ENCODE results near the gene C2orf92. TPM values are rescaled to one million over a fixed set of nuclear protein-coding genes. Genes with fewer than 3 reads are reported as not detected.

Gene C2orf92
- polyA plus RNA-seq, 1 donor from 2014 or later = 1.4 TPM

- Mint-ChIP-seq H3K27ac (peak overlapping the region in 1 of 3 donors; percentile 25), H3K27me3 (no peaks in the 10 kb centered on the region), H3K9me3 (peaks cover 0 to 2% (median 0%) of the 10 kb centered on the region in 3 donors), H3K4me1 (peaks cover 14 to 25% (median 15%) of the 10 kb centered on the region in 3 donors), H3K36me3 (no peaks in the 10 kb centered on the region), H3K4me3 (peak overlapping the region in 1 of 4 donors; percentile 54)
Measured at GRCh38 chr2:97720746-97721145, 51.2 kb downstream of the C2orf92 start.

DNA sequence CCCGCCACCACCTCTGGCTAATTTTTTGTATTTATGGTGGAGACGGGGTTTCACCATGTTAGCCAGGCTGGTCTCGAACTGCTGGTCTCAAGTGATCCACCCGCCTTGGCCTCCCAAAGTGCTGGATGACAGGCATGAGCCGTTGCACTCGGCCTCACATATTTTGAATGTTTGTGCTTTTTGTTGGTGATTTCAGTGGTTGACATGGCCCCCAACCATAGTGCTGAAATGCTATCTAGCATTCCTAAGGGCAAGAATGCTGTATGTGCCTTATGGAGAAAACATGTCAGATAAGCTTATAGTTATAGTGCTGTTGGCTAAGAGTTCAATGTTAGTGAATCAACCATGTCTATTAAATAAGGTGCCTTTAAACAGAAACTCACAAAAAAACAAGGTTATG lies 52.7 kb downstream of the C2orf92 start:
- H3K36me3 Mint-ChIP-seq = no peaks in the 10 kb centered on the region
- H3K9me3 Mint-ChIP-seq = peaks cover 0 to 2% (median 0%) of the 10 kb centered on the region in 3 donors
- H3K27ac Mint-ChIP-seq = no peak overlapping the region
- H3K4me1 Mint-ChIP-seq = peaks cover 12 to 21% (median 14%) of the 10 kb centered on the region in 3 donors
- H3K4me3 Mint-ChIP-seq = no peak overlapping the region
- H3K27me3 Mint-ChIP-seq = no peaks in the 10 kb centered on the region

DNA sequence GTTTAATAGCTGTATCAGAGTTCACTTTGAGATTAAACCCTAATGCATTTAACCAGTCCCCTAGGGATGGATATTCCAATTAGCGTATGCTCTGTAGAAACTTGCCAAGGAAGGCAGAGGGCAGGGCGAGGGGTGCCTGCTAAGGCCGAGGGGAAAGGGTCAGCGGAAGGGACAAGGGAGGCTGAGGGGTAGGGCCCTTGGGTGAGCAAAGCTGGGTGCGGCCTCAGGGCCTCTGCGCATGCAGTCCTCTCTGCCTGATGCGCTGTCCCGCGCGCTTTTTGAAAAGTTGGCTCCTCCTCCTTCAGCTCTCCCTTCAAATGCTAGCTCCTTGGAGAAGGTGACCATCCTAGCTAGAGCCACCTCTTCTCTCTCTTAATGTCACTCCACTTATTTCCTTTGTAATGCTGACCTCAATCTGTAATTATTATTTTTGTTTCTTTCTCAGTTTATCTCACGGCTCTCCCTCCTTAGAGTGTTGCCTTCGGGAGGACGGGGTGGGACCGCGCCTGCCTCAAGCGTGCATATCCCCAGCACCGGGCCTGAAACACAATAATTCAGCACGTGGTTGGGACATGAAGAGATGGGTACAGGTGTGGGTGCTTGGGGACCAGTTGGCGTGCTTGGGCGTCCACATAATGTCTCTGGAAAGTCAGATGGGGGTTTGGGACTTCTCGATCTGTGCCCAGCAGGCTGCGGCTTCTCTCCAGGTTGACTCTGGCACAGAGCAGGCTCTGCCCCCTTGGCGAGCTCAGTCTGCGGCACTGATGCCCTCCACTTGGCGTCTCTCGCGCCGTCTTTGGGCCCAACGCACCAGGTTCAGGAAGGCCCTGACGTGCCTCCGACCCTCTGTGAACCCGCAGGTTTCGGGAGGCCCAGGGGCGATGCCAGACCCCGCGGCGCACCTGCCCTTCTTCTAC lies 53.9 kb downstream of the C2orf92 start:
- Mint-ChIP-seq H3K9me3 (peaks cover 0 to 2% (median 0%) of the 10 kb centered on the region in 3 donors), H3K27me3 (no peaks in the 10 kb centered on the region), H3K4me1 (peaks cover 8 to 14% (median 9%) of the 10 kb centered on the region in 3 donors), H3K4me3 (no peak overlapping the region), H3K36me3 (peaks cover 3% of the 10 kb centered on the region), H3K27ac (peak overlapping the region in 1 of 3 donors; percentile 71)

DNA sequence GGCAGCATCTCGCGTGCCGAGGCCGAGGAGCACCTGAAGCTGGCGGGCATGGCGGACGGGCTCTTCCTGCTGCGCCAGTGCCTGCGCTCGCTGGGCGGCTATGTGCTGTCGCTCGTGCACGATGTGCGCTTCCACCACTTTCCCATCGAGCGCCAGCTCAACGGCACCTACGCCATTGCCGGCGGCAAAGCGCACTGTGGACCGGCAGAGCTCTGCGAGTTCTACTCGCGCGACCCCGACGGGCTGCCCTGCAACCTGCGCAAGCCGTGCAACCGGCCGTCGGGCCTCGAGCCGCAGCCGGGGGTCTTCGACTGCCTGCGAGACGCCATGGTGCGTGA lies 54.5 kb downstream of the C2orf92 start:
- no peak overlapping the region for H3K27ac Mint-ChIP-seq
- H3K36me3 Mint-ChIP-seq = peaks cover 3% of the 10 kb centered on the region
- H3K4me1 Mint-ChIP-seq = peaks cover 2 to 7% (median 3%) of the 10 kb centered on the region in 3 donors
- H3K9me3 Mint-ChIP-seq = peaks cover 0 to 2% (median 0%) of the 10 kb centered on the region in 3 donors
- no peak overlapping the region for H3K4me3 Mint-ChIP-seq
- H3K27me3 Mint-ChIP-seq = no peaks in the 10 kb centered on the region

DNA sequence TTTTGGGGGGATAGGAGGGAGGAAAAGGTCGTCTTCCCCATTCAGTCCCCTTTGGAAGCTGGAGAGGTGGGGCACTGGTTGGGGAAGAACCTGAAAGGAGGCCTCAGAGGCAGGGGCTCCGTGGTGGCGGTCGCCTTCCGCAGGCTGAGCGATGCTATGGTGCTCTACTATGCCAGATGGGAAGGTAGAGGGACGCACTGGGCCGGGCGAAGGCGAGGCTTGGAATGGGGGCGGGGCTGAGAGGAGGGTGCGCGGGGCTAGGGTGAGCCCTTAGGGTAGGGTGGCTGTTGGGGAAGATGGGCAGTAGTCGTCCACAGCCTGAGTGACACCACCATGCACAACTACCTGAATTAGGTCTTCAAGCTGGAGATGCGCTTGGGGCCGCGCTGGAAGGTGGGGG lies 55.0 kb downstream of the C2orf92 start:
- peaks cover 3% of the 10 kb centered on the region for H3K36me3 Mint-ChIP-seq
- H3K4me1 Mint-ChIP-seq = peaks cover 0 to 4% (median 0%) of the 10 kb centered on the region in 3 donors
- peaks cover 0 to 2% (median 0%) of the 10 kb centered on the region in 3 donors for H3K9me3 Mint-ChIP-seq
- no peak overlapping the region for H3K4me3 Mint-ChIP-seq
- no peaks in the 10 kb centered on the region for H3K27me3 Mint-ChIP-seq
- no peak overlapping the region for H3K27ac Mint-ChIP-seq

GRCh38 chr2:97724946-97725688 lies 55.6 kb downstream of the C2orf92 start:
- peaks cover 0 to 2% (median under 1%) of the 10 kb centered on the region in 3 donors for H3K9me3 Mint-ChIP-seq
- H3K36me3 Mint-ChIP-seq = peaks cover 3% of the 10 kb centered on the region
- no peak overlapping the region for H3K27ac Mint-ChIP-seq
- H3K4me1 Mint-ChIP-seq = no peaks in the 10 kb centered on the region
- H3K27me3 Mint-ChIP-seq = no peaks in the 10 kb centered on the region
- no peak overlapping the region for H3K4me3 Mint-ChIP-seq

GRCh38 chr2:97726261-97727064 lies 57.0 kb downstream of the C2orf92 start:
- peaks cover 0 to 2% (median 2%) of the 10 kb centered on the region in 3 donors for H3K9me3 Mint-ChIP-seq
- no peak overlapping the region for H3K4me3 Mint-ChIP-seq
- H3K27me3 Mint-ChIP-seq = no peaks in the 10 kb centered on the region
- H3K36me3 Mint-ChIP-seq = peaks cover 3% of the 10 kb centered on the region
- H3K4me1 Mint-ChIP-seq = no peaks in the 10 kb centered on the region
- no peak overlapping the region for H3K27ac Mint-ChIP-seq

DNA sequence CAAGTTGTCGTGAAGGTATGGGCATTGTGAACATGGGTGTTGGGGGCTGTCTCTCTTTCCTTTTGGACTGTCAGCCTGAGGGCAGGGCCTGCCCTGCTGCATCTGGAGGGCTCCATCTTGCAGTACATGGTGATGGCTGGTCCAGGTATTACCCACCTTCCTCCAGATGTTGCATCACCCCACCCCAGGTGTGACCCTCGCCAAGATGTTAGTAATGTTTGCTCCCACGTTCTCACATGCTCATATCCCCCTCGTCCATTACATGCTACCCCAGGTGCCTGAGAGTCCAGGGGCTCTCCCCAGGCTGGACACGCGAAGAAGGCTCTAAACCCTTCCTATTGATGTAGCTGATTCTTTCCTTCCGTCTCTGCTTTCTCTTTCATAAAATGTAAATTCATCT lies 57.8 kb downstream of the C2orf92 start:
- Mint-ChIP-seq H3K27ac (no peak overlapping the region), H3K27me3 (no peaks in the 10 kb centered on the region), H3K4me1 (no peaks in the 10 kb centered on the region), H3K9me3 (peaks cover 0 to 2% (median 2%) of the 10 kb centered on the region in 3 donors), H3K36me3 (peaks cover 3% of the 10 kb centered on the region), H3K4me3 (no peak overlapping the region)

DNA sequence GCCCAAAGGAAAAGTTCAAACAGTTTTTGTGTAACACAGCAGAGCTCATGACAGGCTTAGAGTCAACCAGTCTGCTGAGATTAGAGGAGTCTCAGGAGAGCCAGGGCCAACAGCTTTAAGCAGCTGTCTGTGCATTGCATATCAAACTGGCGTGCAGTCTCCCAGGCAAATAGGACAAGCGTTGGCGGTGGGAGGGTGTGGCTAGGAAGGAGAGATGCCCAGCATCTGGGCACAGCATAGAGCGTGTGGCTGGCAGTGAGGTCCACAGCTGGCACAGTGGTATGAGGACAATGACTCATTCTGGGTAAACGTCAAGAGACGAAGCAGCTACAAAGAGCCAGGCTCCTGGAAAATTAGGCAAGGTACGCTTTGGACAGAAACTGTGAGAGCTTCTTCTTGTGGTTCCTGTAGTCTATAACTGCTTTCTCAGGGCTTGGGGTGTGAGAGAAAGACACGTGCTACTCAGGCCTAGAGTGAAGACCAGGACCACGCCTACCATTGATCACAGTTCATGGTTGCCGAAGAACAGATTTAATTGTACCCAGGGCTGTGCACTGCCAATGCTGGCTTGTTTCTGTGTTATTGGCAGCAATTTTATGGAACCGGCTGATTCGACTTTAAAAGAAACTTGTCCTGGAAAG lies 58.7 kb downstream of the C2orf92 start:
- peaks cover 3% of the 10 kb centered on the region for H3K36me3 Mint-ChIP-seq
- no peaks in the 10 kb centered on the region for H3K27me3 Mint-ChIP-seq
- peak overlapping the region in 2 of 3 donors; percentile 8 to 10 for H3K27ac Mint-ChIP-seq
- H3K4me3 Mint-ChIP-seq = peak overlapping the region in 2 of 4 donors; percentile 25 to 40
- no peaks in the 10 kb centered on the region for H3K4me1 Mint-ChIP-seq
- peaks cover 0 to 2% (median 2%) of the 10 kb centered on the region in 3 donors for H3K9me3 Mint-ChIP-seq

DNA sequence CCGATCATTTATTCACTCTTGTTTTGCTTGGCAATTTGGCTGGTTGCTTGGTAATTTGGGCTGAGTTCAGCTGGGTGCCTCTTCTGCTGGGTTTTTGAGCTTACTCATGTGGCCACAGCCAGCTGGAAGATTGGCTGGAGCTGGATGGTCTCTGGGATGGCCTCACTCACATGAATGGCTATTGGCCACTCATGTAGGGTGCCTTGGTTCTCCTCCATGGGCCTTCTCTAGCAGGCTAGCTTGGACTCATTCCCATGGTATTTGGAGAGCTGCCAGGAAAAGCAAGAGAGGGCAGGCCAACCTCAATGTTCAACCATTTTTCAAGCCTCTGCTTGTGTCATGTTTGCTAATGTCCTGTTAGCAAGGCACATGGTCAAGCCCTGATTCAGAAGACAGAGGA lies 60.7 kb downstream of the C2orf92 start:
- Mint-ChIP-seq H3K9me3 (peaks cover 0 to 2% (median 2%) of the 10 kb centered on the region in 3 donors), H3K36me3 (peaks cover 3% of the 10 kb centered on the region), H3K27ac (no peak overlapping the region), H3K4me1 (no peaks in the 10 kb centered on the region), H3K4me3 (no peak overlapping the region), H3K27me3 (no peaks in the 10 kb centered on the region)

- H3K9me3 Mint-ChIP-seq = peaks cover 0 to 2% (median 2%) of the 10 kb centered on the region in 3 donors
- H3K36me3 Mint-ChIP-seq = peaks cover 5% of the 10 kb centered on the region
- no peaks in the 10 kb centered on the region for H3K4me1 Mint-ChIP-seq
Measured at GRCh38 chr2:97731274-97732020, 61.9 kb downstream of the C2orf92 start.

DNA sequence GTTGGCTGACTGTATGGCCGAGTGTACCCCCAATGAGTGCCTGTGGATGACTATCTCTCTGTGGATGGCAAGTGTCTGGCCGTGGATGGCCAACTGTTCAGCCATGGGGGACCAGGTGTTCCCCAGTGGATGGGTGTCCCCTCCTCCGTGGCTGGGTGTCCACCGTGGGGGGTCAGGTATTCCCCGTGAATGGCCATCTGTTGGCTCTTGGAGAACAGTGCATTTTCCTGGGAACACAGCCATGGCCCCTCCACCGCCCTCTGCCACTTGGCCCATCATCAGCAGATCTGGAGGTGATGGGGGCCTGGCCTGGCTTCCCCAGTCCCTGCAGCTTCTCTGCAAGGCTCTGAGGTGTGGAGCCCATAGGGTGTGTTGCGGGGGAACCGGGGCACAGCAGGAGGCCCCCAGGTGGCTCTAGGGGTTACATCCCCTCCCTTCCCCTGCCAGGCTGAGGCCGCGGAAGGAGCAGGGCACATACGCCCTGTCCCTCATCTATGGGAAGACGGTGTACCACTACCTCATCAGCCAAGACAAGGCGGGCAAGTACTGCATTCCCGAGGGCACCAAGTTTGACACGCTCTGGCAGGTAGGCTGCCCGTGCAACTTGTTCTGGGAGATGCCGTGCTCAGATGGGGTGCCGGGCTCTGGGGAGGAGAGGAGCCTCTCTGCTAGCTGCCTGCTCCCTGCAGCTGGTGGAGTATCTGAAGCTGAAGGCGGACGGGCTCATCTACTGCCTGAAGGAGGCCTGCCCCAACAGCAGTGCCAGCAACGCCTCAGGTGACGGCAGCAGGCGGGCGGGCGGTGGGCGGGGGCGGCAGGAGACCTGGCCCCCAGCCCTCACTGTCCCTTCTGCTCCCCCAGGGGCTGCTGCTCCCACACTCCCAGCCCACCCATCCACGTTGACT lies 63.2 kb downstream of the C2orf92 start:
- Mint-ChIP-seq H3K27me3 (no peaks in the 10 kb centered on the region), H3K36me3 (peaks cover 2% of the 10 kb centered on the region), H3K9me3 (peaks cover 0 to 2% (median 2%) of the 10 kb centered on the region in 3 donors), H3K4me1 (no peaks in the 10 kb centered on the region), H3K4me3 (peak overlapping the region in 1 of 4 donors; percentile 51), H3K27ac (no peak overlapping the region)

More at GRCh38 chr2:97731274-97732020, 61.9 kb downstream of the C2orf92 start:
- Mint-ChIP-seq H3K4me3 (peak overlapping the region in 1 of 4 donors; percentile 1), H3K27me3 (no peaks in the 10 kb centered on the region), H3K27ac (no peak overlapping the region)

All from IgD-negative memory B cell (primary cell).